Endothelial cell of umbilical vein (primary cell): ENCODE measurements around the gene ARHGAP21. TPM values are rescaled to one million over a fixed set of nuclear protein-coding genes. Genes with fewer than 3 reads are reported as not detected.

Experiments used
- BruUV-seq: library from RNA; stranded (reverse); fragments of 400-500 nt; replicated peaks from 2 replicates; lab custom pipeline; 2021; lab: Mats Ljungman, UMichigan
- CTCF ChIA-PET: fragments of 300-600, 350-600 bp; sonication (Branson Sonifier 250); formaldehyde crosslinking; loops from one replicate; lab custom pipeline; 2021; ENCODE audit warnings: antibody characterized with exemption, inconsistent platforms; lab: Charles Lee
- POLR2A ChIA-PET: fragments of 300-600, 350-600 bp; sonication (Branson Sonifier 250); formaldehyde crosslinking; loops from one replicate; lab custom pipeline; 2021; ENCODE audit warnings: antibody characterized with exemption, inconsistent platforms; lab: Charles Lee
- DNase-seq: peaks from one replicate; pipeline ENCODE4 v3.0.0-alpha.2; 2011; ENCODE audit warnings: low read depth, low spot score
- FAIRE-seq: peaks from 2 replicates; lab custom pipeline; 2011; peaks lifted over from hg19 to GRCh38; lab: Jason Lieb, UNC
- H2AFZ ChIP-seq: 2 replicates; pipeline ENCODE4 v1.6.0; 2012; ENCODE audit warnings: low read depth, low read length, control low read depth, inconsistent platforms
- H3K27ac ChIP-seq: 2 replicates; pipeline ENCODE4 v1.5.1; 2011; ENCODE audit warnings: low read depth, mild to moderate bottlenecking, control low read depth, low read length, moderate library complexity; ENCODE audit not compliant: insufficient read depth
- H3K27me3 ChIP-seq, 2 experiments: 2 replicates each; pipeline versions ENCODE4 v1.6.0 to v1.6.1; 2011; ENCODE audit warnings: low read length in 2 of 2, mixed read lengths in 1 of 2; ENCODE audit not compliant: control insufficient read depth in 2 of 2, insufficient read depth in 2 of 2
- H3K36me3 ChIP-seq, 2 experiments: 2 replicates in 1 of 2; 3 replicates in 1 of 2; pipeline ENCODE4 v1.5.1; 2011; ENCODE audit warnings: low read length in 2 of 2, mild to moderate bottlenecking in 1 of 2, moderate library complexity in 1 of 2; ENCODE audit not compliant: control insufficient read depth in 2 of 2, insufficient read depth in 2 of 2; ENCODE audit errors: extremely low read depth in 1 of 2
- H3K4me1 ChIP-seq: 3 replicates; pipeline ENCODE4 v1.5.1; 2011; ENCODE audit warnings: mild to moderate bottlenecking, low read length; ENCODE audit not compliant: control insufficient read depth, insufficient read depth; ENCODE audit errors: extremely low read depth
- H3K4me2 ChIP-seq: 2 replicates; pipeline ENCODE4 v1.6.1; 2011; ENCODE audit warnings: low read length, control low read depth, mixed read lengths; ENCODE audit not compliant: insufficient read depth
- H3K4me3 ChIP-seq, 3 experiments: fragments of 200-600 bp in 1 of 3; sonication (generic), shearing (Covaris generic) in 1 of 3; replicated peaks in 1 of 3; 2 replicates each; pipeline ENCODE4 v1.5.1; 2011 to 2016; ENCODE audit warnings: control low read depth in 3 of 3, low read length in 3 of 3, mild to moderate bottlenecking in 2 of 3, inconsistent platforms in 1 of 3, low read depth in 1 of 3, moderate library complexity in 1 of 3; ENCODE audit not compliant: insufficient read depth in 1 of 3
- H3K79me2 ChIP-seq: 2 replicates; pipeline ENCODE4 v1.6.0; 2012; ENCODE audit warnings: low read length, inconsistent platforms; ENCODE audit not compliant: control insufficient read depth, insufficient read depth
- H3K9ac ChIP-seq: replicated peaks from 2 replicates; pipeline ENCODE3; 2011; ENCODE audit warnings: low read length, control low read depth; ENCODE audit not compliant: insufficient read depth; ENCODE audit errors: extremely low read depth
- H3K9me1 ChIP-seq: replicated peaks from 3 replicates; pipeline ENCODE4 v1.6.0; 2011; ENCODE audit warnings: mild to moderate bottlenecking, low read length; ENCODE audit not compliant: control insufficient read depth, insufficient read depth; ENCODE audit errors: extremely low read depth
- H3K9me3 ChIP-seq: replicated peaks from 2 replicates; pipeline ENCODE4 v1.5.1; 2012; ENCODE audit warnings: low read length, inconsistent platforms; ENCODE audit not compliant: control insufficient read depth, insufficient read depth
- H4K20me1 ChIP-seq: replicated peaks from 2 replicates; pipeline ENCODE3; 2011; ENCODE audit warnings: mild to moderate bottlenecking, low read length; ENCODE audit not compliant: control insufficient read depth, insufficient read depth; ENCODE audit errors: extremely low read depth
- FOS ChIP-seq: IDR thresholded peaks from 2 replicates; pipeline ENCODE4 v1.6.1; 2011; ENCODE audit warnings: mild to moderate bottlenecking, low read length, moderate library complexity, borderline replicate concordance; ENCODE audit not compliant: insufficient read depth
- GATA2 ChIP-seq: IDR thresholded peaks from 2 replicates; pipeline ENCODE4 v1.7.0; 2011; ENCODE audit warnings: low read depth, mild to moderate bottlenecking, moderate library complexity, mixed read lengths, low read length; ENCODE audit not compliant: insufficient read length, insufficient read depth
- JUN ChIP-seq: IDR thresholded peaks from 2 replicates; pipeline ENCODE4 v1.6.1; 2011; ENCODE audit warnings: borderline replicate concordance, low read depth; ENCODE audit not compliant: insufficient read length, insufficient read depth
- MYC ChIP-seq: IDR thresholded peaks from one replicate; pipeline ENCODE4 v1.6.1; 2011; ENCODE audit warnings: mild to moderate bottlenecking, low read depth, low read length
- POLR2A ChIP-seq: IDR thresholded peaks from 2 replicates; pipeline ENCODE4 v1.6.1; 2012; ENCODE audit warnings: low read depth, mild to moderate bottlenecking, control low read depth, low read length
- POLR2AphosphoS5 ChIP-seq: IDR thresholded peaks from 2 replicates; pipeline ENCODE4 v1.6.1; 2012; ENCODE audit warnings: low read depth, mild to moderate bottlenecking, control low read depth, low read length, moderate library complexity; ENCODE audit not compliant: insufficient read depth
- dilution Hi-C: fragments of 300-500 bp; cut with MboI; formaldehyde crosslinking; loops from one replicate; pipeline ENCODE4 v1.15.0; 2019; ENCODE audit warnings: low sequenced_read_pairs; ENCODE audit not compliant: extremely low pct_ligation_motif_present
- intact Hi-C: fragments of 100-400 bp; cut with micrococcal nuclease; formaldehyde crosslinking; loops from one replicate; pipeline ENCODE4 v1.10.0; 2022
- polyA plus RNA-seq, 4 experiments: library from polyadenylated mRNA; depleted of rRNA in 3 of 4; stranded (reverse) in 3 of 4; unstranded in 1 of 4; fragments of >200 nt; gene quantifications; 2 replicates each; pipeline versions ENCODE4 v1.2.1 to v1.2.3, GENCODE V29; 2011 to 2012; ENCODE audit warnings: missing spikeins in 1 of 4
- total RNA-seq: library from RNA; stranded (reverse); gene quantifications from 2 replicates; pipeline ENCODE4 v1.2.3, GENCODE V29; 2021
- TF ChIP-seq, protein P1 (sequence below): IDR thresholded peaks from 2 replicates; pipeline ENCODE4 v1.6.1; 2011; ENCODE audit not compliant: insufficient read depth, insufficient read length

The ARHGAP21 gene
- total and polyA plus RNA-seq, 2 donors (not counting 3 experiments of a cell fraction or from before 2014, with no cell fraction given) = 29.5 to 97.8 TPM

DNA sequence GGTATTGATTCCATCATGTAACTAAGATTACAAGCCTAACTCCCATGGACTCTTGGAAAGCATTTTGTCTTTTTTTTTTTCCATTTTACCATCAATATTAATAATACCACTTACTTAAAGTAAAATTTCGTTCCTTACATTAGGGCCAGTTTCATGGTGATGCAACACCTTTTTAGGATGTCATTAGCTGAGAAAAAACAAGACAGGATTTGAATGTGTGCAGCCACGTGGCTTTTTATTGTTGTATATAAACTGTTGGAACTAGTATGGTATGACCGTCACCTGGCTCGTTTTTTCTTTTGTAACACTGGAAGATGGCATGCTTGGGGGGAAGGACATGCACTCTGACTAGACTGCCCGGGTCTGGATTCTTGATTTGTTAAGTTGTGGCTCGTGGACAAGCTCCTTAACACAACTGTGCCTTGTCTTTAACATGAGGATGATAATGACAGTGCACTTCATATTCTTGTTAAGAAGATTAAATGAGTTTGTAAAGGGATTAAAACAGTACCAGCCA is 42.1 kb downstream of the ARHGAP21 start:
- Histone ChIP-seq H3K4me2 (no peak overlapping the region), H3K36me3 (no peaks in the 10 kb centered on the region), H3K27ac (no peak overlapping the region), H3K4me1 (peaks cover 18% of the 10 kb centered on the region), H3K27me3 (no peaks in the 10 kb centered on the region), H3K79me2 (peaks cover 96% of the 10 kb centered on the region), H3K9me3 (no peaks in the 10 kb centered on the region), H4K20me1 (peaks cover 4% of the 10 kb centered on the region), H2AFZ (no peak overlapping the region), H3K4me3 (no peak overlapping the region), H3K9ac (no peak overlapping the region), H3K9me1 (no peaks in the 10 kb centered on the region)
- TF ChIP-seq JUN (no peak), MYC (no peak), POLR2AphosphoS5 (no peak), POLR2A (no peak), FOS (no peak), GATA2 (no peak)
- TF ChIP-seq, protein P1, sequence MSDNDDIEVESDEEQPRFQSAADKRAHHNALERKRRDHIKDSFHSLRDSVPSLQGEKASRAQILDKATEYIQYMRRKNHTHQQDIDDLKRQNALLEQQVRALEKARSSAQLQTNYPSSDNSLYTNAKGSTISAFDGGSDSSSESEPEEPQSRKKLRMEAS = no peak
- DNase-seq = peak; percentile 14
- dilution Hi-C loops (no loop called here), intact Hi-C loops (loop anchor here (2.0 kb wide), 1 partner anchor 43 kb away; no protein-coding TSS in a partner anchor)
- CTCF ChIA-PET = interaction anchor here (1.3 kb wide), 1 partner anchor 400 kb away, joined by 4 read pairs; no protein-coding TSS in a partner anchor
- FAIRE-seq = no peak
- BruUV-seq = no TSS peak
- POLR2A ChIA-PET = no interaction called here
